ENCODE data around the gene RIMKLA.
A peak's percentile ranks its signal among the peaks of the same experiment; 100 is the strongest.

The RIMKLA gene

DNA sequence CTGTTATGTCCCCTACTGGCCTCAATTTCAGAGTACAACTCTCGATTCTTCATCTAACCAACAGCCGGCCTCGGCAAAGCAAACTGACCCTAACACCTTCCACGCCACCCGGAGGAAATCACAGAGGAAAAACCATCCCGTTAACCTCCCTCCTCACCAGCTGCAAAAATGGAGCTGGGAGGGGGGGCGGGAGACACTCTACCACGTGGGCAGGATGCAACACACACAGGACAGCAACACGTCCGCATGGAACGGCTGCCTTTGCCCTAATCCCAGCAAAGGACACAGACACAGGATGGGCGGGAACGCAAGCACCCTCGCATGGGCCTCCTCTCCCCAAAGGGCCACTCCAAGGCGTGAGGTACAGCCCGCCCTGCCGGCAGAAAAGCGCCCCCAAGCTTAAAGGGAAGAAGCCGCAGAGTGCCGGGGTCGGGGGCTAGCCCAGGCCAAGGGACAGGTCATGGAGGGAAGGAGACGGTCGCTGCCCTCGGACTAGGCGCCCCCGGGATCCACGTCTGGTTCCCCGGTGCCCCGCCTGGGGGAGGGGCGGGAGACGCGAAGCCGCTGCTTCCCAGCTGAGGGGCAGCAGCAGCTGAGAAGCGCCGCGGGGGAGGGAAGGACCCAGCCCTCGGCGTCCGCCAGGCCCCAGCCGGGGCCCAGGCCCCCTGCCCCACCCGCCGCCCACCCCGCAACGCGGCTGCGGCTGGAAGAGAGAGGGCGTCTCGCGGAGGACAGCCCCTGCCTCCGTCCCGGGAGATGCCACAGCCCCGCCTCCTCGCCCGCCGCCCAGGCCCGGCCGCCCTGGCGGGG is 46.1 kb upstream of the RIMKLA start:
- Histone ChIP-seq H3K4me3 (ENCODE audit: low read depth, low read length, poor library complexity, severe bottlenecking) (peak overlapping the region; percentile 78), H3K36me3 (ENCODE audit: insufficient read depth, low read length) (peaks cover 5% of the 10 kb centered on the region; the same call in 1 of the 2 replicates), H2AFZ (ENCODE audit: low read length) (no peak overlapping the region)

DNA sequence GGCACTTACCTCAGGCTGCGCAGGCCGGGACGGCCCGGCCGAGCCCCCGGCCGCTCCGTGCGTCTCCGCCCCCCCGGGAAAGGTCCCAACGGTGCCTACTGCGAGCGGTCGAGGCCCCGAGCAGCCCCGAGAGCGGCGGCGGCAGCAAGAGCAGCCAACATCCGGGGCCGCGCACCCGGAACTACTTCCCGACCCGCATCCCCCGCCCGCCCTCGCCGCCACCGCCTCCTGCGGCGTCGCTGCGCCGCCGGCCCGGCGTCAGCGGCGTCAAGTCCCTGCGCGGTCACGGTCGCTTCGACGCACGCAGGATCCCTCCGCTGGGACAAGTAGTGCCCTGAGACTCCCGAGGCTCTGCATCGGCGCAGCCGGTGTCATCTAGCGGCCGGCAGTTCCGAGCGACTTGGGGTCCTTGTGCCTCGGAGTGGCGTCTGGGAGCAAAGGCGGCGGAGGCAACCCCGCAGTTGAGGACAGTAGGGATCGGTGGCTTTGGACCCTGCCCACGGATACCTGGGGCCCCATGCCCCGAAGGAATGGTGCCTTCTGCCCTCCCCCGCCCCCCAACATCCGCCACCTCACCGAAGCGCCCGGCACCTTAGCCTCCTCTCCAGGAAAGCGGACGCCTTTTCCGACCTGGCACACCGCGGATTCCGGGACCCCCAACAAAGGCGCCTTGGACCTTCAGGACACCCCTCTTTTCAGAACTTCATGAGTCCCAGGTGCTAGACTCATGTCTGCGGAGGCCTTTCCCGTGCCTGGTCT is 45.4 kb upstream of the RIMKLA start, which contains the start of gene FOXJ3:
Gene FOXJ3 (minus strand): TSS at position 186 of the 759 bp plus-strand sequence. CDS start 24,142 bp downstream, outside the sequence.
- peak within 1 kb of the TSS; percentile 84 for H3K9ac ChIP-seq (ENCODE audit: low read length)
- TF ChIP-seq, protein P1, sequence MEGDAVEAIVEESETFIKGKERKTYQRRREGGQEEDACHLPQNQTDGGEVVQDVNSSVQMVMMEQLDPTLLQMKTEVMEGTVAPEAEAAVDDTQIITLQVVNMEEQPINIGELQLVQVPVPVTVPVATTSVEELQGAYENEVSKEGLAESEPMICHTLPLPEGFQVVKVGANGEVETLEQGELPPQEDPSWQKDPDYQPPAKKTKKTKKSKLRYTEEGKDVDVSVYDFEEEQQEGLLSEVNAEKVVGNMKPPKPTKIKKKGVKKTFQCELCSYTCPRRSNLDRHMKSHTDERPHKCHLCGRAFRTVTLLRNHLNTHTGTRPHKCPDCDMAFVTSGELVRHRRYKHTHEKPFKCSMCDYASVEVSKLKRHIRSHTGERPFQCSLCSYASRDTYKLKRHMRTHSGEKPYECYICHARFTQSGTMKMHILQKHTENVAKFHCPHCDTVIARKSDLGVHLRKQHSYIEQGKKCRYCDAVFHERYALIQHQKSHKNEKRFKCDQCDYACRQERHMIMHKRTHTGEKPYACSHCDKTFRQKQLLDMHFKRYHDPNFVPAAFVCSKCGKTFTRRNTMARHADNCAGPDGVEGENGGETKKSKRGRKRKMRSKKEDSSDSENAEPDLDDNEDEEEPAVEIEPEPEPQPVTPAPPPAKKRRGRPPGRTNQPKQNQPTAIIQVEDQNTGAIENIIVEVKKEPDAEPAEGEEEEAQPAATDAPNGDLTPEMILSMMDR (IDR thresholded peaks at IDR 0.05; ENCODE audit: low read length): no peak
- TF ChIP-seq EZH2 (IDR thresholded peaks at IDR 0.05; ENCODE audit: borderline replicate concordance, low read length): no peak
- H3K4me2 ChIP-seq (ENCODE audit: low read length): peak within 1 kb of the TSS; percentile 95
- H2AFZ ChIP-seq (ENCODE audit: low read length): peak within 1 kb of the TSS; percentile 43; the same call in 1 of the 2 replicates
- no peaks in the 10 kb centered on the region for H3K9me3 ChIP-seq (ENCODE audit: low read length)
- no peaks in the 10 kb centered on the region for H3K27me3 ChIP-seq (ENCODE audit: insufficient read depth, low read length)
- H3K79me2 ChIP-seq (ENCODE audit: insufficient read depth, low read length): peaks cover 45% of the 10 kb centered on the region
- H3K4me3 ChIP-seq (ENCODE audit: low read depth, low read length, poor library complexity, severe bottlenecking): peak within 1 kb of the TSS; percentile 78
- peaks cover 29% of the 10 kb centered on the region for H3K4me1 ChIP-seq (ENCODE audit: insufficient read depth, low read length, severe bottlenecking)
- H3K9me2 ChIP-seq (ENCODE audit: low read depth, low read length): no peaks in the 10 kb centered on the region
- no peaks in the 10 kb centered on the region for H4K20me1 ChIP-seq (ENCODE audit: insufficient read depth, low read length)
- no peak within 1 kb of the TSS for H3K27ac ChIP-seq (ENCODE audit: low read depth, low read length, poor library complexity, severe bottlenecking)
- H3F3A ChIP-seq (ENCODE audit: insufficient read depth, low read length): no peaks in the 10 kb centered on the region
- H3K36me3 ChIP-seq (ENCODE audit: insufficient read depth, low read length): peaks cover 4% of the 10 kb centered on the region; the same call in 1 of the 2 replicates

More for the DNA sequence above, 46.1 kb upstream of the RIMKLA start:
- H3K4me1 ChIP-seq (ENCODE audit: insufficient read depth, low read length, severe bottlenecking): peaks cover 29% of the 10 kb centered on the region
- peak overlapping the region; percentile 95 for H3K4me2 ChIP-seq (ENCODE audit: low read length)
- H3K9me2 ChIP-seq (ENCODE audit: low read depth, low read length): no peaks in the 10 kb centered on the region
- peak overlapping the region; percentile 84 for H3K9ac ChIP-seq (ENCODE audit: low read length)
- no peak overlapping the region for H3K27ac ChIP-seq (ENCODE audit: low read depth, low read length, poor library complexity, severe bottlenecking)
- no peaks in the 10 kb centered on the region for H3K27me3 ChIP-seq (ENCODE audit: insufficient read depth, low read length)
- TF ChIP-seq EZH2 (IDR thresholded peaks at IDR 0.05; ENCODE audit: borderline replicate concordance, low read length): no peak
- TF ChIP-seq, protein P1 (IDR thresholded peaks at IDR 0.05; ENCODE audit: low read length): no peak
- no peaks in the 10 kb centered on the region for H3K9me3 ChIP-seq (ENCODE audit: low read length)
- H4K20me1 ChIP-seq (ENCODE audit: insufficient read depth, low read length): no peaks in the 10 kb centered on the region
- peaks cover 53% of the 10 kb centered on the region for H3K79me2 ChIP-seq (ENCODE audit: insufficient read depth, low read length)
- H3F3A ChIP-seq (ENCODE audit: insufficient read depth, low read length): no peaks in the 10 kb centered on the region

DNA sequence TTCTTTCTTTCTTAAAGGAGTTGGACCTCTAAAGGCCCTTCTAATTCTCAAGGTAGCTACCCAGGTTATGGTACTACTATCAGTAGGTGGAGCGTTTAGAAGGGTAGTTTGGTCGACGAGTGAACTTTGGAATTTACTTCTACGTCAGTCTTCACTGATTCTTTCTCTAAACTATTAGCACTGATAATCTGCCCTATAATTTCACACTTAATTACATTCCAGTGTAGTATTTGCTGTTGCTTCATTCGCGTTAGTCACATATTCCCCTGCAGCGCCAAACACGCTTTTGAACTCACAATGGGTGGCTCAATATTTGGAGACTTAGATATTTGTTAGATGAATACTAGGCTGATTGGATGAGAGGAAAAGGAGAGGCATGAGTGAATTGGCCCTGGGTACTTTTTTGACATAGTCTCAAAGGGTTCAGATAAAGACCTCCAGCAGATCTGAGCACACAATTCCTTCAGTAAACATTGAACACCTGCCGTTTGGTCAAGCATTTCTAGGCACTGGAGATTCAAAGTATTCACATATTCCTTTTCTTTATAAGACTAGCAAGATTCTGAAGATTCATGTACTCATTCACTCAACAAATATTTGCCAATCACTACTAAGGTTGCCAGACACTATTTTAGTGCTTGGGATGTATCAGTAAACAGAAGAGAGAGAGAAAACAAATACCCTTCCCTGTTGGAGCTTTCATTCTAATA is 44.6 kb upstream of the RIMKLA start:
- Histone ChIP-seq H2AFZ (ENCODE audit: low read length) (peak overlapping the region; percentile 43; the same call in 1 of the 2 replicates), H3K27me3 (ENCODE audit: insufficient read depth, low read length) (no peaks in the 10 kb centered on the region), H3K9ac (ENCODE audit: low read length) (peak overlapping the region; percentile 84), H3K79me2 (ENCODE audit: insufficient read depth, low read length) (peaks cover 38% of the 10 kb centered on the region), H3K9me2 (ENCODE audit: low read depth, low read length) (no peaks in the 10 kb centered on the region), H3K4me1 (ENCODE audit: insufficient read depth, low read length, severe bottlenecking) (peaks cover 29% of the 10 kb centered on the region), H3K27ac (ENCODE audit: low read depth, low read length, poor library complexity, severe bottlenecking) (no peak overlapping the region), H3K9me3 (ENCODE audit: low read length) (no peaks in the 10 kb centered on the region), H3K4me3 (ENCODE audit: low read depth, low read length, poor library complexity, severe bottlenecking) (peak overlapping the region; percentile 78), H4K20me1 (ENCODE audit: insufficient read depth, low read length) (no peaks in the 10 kb centered on the region), H3K4me2 (ENCODE audit: low read length) (peak overlapping the region; percentile 95), H3F3A (ENCODE audit: insufficient read depth, low read length) (no peaks in the 10 kb centered on the region), H3K36me3 (ENCODE audit: insufficient read depth, low read length) (no peaks in the 10 kb centered on the region)
- TF ChIP-seq, protein P1 (IDR thresholded peaks at IDR 0.05; ENCODE audit: low read length): no peak
- no peak for TF ChIP-seq EZH2 (IDR thresholded peaks at IDR 0.05; ENCODE audit: borderline replicate concordance, low read length)

Measured in OCI-LY1 (cell line).